HG03060 (cell line): Measurements from ENCODE around the gene WFDC11.
"Not testable (repeated sequence)": the region's sequence is repeated elsewhere in the genome, so short reads cannot be mapped to it uniquely, and the experiment has no call there.

Experiments
- ATAC-seq: cut with Tn5 transposase; IDR thresholded peaks from one replicate; pipeline ENCODE4 v1.9.1; 2021; ENCODE audit warnings: low read depth, moderate number of reproducible peaks; ENCODE audit not compliant: unreplicated experiment

Gene WFDC11

DNA sequence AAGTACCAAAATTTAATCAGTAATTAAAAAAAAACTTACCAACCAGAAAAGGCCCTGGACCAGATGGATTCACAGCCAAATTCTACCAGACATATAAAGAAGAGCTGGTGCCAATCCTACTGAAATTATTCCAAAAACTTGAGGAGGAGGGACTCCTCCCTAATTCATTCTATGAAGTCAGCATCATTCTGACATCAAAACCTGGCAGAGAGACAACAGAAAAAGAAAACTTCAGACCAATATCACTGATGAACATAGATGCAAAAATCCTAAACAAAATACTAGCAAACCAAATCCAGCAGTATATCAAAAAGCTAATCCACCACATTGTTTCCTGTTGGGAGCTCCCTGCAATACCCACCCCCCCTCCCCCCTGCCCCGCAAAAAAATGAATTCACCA is at the start of gene WFDC11:
Gene WFDC11, minus strand, starts transcription at position 101 of the 400 bp plus-strand sequence. CDS start 19,639 bp downstream, outside the sequence.
- ATAC-seq, result no peak

DNA sequence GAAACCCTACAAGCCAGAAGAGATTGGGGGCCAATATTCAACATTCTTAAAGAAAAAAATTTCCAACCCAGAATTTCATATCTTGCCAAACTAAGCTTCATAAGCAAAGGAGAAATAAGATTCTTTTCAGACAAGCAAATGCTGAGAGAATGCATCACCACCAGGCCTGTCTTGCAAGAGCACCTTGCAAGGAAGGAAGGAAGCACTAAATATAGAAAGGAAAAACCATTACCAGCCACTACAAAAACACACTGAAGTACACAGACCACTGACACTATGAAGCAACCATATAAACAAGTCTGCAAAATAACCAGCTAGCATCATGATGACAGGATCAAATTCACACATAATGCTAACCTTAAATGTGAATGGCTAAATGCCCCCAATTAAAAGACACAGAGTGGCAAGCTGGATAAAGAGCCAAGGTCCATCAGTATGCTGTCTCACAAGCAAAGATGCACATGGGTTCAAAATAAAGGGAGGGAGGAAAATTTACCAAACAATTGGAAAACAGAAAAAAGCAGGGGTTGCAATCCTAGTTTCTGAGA is 46.2 kb upstream of the WFDC11 start:
- not testable (repeated sequence) for ATAC-seq

DNA sequence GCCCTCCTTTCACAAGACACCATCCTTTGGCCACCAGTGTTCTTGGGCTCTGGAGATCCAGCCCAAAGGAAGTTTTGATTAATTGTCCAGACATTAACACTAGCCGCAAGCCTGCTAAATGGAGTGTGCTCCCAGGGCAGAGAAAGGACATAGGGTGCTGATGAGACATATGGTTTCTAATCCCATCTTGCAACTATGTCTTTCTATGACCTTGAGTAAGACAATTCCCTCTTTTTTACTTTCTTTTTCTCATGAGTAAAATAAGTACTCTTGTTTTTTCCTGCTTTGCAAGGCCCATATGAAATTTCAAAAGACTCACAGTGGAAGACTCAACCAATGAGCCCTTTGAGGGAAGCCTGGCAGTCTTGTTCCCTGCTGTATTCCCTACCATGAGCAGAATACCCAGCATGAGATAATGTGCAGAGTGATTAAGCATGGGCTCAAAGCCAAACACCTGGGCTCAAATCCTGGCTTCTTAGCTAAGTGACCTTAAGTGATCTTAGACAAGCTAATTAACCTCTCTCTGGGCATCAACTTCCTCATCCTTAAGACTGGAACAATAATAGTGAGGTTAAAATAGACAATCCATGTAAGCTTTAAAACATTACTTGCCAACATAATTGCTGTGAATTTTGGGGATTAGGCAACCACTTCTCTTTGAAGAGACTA is 35.1 kb upstream of the WFDC11 start, which contains the start of gene WFDC10B:
Gene WFDC10B, minus strand, starts transcription at position 51 of the 669 bp plus-strand sequence. CDS start 19,027 bp downstream, outside the sequence.
- no peak for ATAC-seq

DNA sequence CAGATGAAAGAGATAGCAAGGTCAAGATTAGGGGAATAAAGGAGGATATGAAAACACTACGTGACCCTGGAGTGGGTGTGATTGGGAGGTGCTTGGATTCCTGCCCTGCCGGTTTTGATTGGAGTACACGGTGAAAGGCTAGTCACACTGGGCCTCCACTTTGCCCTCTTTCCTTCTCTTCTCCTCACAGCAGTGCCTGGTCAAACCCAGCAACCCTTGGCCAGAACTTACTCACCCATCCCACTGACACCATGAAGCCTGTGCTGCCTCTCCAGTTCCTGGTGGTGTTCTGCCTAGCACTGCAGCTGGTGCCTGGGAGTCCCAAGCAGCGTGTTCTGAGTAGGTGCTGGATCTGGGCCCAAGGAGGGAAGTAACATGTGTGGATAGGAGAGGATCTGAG is 31.8 kb upstream of the WFDC11 start, which contains the start of gene WFDC13:
Gene WFDC13, plus strand, starts transcription at position 166 of the 400 bp plus-strand sequence. Its CDS starts 86 bp downstream, at position 252.
- no peak for ATAC-seq

DNA sequence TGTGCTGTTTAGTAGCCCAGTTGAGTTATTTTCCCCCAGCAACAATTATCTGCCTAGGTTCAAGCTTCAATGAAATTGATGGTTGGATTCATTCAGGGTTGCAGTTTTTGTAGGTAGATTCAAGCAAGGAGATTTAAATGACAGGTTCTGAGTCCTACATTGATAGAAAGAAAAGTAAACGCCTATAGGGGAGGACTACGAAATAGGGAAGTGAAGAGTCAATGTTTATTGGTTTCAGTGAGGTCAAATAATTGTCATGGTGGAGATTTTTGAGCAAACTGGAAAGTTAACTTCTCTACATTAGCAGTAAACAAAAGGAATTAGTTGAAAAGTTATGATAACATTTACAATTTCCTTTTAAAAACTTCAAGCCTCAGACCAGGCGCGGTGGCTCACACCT is 31.1 kb upstream of the WFDC11 start:
- no peak for ATAC-seq

DNA sequence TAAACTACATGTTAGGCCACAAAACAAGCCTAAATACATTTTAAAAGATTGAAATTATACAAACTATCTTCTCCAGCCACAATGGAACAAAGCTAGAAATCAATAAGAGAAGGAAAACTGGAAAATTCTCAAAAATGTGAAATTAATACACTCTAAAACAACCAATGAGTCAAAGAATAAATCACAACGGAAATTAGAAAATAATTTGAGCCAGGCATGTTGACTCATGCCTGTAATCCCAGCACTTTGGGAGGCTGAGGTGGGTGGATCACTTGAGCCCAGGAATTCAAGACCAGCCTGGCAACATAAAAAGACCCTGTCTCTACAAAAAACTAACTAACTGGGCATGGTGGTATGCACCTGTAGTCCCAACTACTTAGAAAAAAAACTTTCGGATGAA is 25.5 kb upstream of the WFDC11 start:
- no peak for ATAC-seq

DNA sequence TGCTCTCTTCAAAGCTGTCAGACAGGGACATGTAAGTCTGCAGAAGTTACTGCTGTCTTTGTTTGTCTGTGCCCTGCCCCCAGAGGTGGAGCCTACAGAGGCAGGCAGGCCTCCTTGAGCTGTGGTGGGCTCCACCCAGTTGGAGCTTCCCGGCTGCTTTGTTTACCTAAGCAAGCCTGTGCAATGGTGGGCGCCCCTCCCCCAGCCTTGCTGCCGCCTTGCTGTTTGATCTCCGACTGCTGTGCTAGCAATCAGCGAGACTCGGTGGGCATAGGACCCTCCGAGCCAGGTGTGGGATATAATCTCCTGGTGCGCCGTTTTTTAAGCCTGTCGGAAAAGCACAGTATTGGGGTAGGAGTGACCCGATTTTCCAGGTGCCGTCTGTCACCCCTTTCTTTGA is 23.3 kb upstream of the WFDC11 start:
- not testable (repeated sequence) for ATAC-seq

DNA sequence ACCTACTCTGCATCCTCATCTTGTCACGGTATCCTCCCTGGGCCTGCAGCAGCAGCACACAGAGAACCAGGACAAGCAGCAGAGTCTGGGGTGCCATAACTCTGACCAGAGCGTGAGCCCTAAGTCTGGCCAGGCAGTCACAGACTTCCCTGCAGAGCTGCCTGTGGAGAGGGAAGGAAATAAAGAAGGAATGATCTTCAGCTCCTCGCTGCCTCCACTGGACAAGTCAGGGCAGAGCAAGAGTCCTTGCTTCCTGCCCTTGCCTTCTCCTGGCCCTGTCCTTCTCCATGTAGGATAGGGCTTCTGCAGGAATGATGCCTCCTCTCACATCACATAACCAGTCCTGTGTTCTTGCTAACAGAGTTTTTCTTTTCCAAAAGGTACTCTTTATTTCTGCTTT is 15.9 kb upstream of the WFDC11 start:
- ATAC-seq, result no peak

DNA sequence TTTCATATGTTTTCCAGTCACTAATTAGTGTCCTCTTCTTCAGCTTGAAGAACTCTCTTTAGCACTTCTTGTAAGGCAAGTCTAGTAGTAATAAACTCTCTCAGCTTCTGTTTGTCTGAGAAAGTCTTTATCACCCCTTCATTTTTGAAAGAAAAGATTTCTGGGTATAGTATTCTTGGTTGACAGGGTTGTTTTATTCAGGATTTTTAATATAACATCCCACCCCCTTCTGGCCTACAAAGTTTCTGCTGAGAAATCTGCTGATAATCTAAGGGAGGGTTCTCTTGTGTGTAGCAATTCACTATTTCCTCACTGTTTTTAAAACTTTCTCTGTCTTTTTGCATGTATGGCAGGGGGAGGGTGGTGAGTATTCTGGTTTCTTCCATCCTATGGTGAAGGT is 9.6 kb upstream of the WFDC11 start:
- no peak for ATAC-seq

DNA sequence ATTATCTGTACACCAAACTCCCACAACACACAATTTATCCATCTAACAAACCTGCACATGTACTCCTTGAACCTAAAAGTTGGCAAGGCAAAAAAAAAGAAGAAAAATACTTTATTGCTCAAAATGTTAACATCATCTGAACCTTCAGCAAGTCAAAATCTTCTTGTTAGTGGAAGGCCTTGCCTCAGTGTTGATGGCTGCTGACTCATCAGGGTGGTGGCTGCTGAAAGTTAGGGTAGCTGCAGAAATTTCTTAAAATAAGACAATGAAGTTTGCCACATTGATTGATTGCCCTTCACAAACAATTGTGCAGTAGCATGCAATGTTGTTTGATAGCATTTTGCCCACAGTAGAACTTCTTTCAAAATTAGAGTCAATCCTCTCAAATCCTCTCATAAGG is 2.7 kb upstream of the WFDC11 start:
- no peak for ATAC-seq

DNA sequence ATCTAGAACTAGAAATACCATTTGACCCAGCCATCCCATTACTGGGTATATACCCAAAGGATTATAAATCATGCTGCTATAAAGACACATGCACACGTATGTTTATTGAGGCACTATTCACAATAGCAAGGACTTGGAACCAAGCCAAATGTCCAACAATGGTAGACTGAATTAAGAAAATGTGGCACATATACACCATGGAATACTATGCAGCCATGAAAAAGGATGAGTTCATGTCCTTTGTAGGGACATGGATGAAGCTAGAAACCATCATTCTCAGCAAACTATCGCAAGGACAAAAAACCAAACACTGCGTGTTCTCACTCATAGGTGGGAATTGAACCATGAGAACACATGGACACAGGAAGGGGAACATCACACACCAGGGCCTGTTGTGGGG is 13.0 kb downstream of the WFDC11 start:
- ATAC-seq, result not testable (repeated sequence)

DNA sequence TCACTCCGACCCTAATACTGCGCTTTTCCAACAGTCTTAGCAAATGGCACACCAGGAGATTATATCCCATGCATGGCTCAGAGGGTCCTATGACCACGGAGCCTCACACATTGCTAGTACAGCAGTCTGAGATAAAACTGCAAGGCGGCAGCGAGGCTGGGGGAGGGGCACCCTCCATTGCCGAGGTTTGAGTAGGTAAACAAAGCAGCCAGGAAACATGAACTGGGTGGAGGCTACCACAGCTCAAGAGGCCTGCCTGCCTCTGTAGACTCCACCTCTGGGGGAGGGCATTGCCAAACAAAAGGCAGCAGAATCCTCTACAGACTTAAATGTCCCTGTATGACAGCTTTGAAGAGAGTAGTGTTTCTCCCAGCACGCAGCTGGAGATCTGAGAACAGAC is 18.3 kb downstream of the WFDC11 start:
- not testable (repeated sequence) for ATAC-seq

DNA sequence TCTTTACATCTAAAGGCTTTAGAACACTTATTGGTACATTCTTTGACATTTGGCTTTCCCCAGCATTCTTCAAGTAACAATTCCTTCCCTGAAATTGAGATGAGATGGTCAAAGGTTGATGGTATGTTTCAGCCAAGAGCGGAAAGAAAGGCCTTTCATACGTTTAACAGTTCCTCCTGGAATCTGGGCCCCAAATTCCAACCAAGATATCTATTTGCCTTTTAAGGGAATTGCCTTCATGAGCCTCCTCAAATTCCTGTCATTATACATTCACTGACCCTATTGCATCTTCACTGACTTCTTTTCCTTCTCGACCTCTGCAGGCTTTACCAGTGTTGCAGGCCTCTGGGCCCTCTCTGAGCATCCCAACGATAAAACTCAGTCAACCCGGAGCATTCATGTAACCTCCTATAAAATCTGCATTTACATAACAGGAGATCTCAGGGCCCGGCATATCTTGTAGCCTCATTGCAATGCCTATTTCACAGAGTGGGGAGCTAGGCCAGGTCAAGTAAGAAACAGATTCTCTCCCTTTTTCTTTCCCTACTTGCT is 20.7 kb downstream of the WFDC11 start:
- ATAC-seq, result no peak

DNA sequence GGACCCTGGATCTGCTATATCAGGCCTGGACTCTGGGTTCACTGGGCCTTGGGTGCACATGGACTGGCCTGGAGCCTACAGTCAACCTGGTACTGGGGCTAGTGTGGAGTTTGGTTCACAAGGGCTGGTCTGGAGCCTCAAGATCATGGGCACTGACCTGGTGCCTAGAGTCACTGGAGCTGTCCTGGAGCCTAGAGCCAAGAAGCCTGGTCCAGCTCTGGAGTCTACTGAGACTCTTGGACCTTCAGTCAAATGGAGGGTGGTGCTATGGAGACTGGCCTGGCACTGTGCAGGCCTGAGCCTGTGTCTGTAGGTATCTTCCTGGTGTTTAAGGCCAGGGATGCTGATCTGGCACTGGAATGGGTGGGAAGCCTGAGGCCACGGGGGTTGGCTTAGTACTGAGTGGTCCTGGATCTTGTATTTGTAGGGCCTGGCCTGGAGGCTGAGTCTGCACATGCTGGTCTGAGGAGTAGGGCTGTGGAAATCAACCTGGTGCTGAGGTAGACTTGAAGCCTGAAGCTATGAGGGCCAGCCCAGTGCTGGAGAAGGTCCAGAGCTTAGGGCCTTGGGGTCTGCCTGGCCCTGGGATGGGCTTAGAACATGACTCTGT is 22.5 kb downstream of the WFDC11 start:
- ATAC-seq, result no peak

DNA sequence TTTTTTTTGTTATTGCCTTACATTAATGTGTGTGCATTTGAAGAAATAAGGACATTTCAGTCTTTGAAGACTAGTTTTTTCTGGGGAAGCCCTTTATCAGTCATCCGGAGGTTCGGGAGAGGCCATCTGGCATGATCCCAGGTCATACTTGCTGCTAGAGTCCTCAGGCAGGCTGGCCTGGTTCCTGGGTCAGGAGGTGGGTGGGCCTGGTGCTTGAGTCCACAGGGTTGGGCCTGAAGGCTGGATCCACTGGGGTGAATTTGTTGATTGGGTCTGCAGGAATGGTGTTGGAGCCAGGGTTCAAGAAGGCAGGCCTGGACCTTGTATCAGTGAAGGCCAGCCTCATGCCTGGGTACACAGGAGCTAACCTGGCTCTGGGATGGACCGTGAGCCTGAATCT is 23.2 kb downstream of the WFDC11 start:
- no peak for ATAC-seq

DNA sequence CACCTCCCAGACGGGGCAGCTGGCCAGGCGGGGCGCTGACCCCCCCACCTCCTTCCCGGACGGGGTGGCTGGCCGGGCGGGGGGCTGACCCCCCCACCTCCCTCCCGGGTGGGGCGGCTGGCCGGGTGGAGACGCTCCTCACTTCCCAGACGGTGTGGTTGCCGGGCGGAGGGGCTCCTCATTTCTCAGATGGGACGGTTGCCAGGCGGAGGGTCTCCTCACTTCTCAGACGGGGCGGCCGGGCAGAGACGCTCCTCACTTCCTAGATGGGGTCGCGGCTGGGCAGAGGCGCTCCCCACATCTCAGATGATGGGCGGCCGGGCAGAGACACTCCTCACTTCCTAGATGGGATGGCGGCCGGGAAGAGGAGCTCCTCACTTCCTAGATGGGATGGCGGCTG is 24.2 kb downstream of the WFDC11 start:
- not testable (repeated sequence) for ATAC-seq

DNA sequence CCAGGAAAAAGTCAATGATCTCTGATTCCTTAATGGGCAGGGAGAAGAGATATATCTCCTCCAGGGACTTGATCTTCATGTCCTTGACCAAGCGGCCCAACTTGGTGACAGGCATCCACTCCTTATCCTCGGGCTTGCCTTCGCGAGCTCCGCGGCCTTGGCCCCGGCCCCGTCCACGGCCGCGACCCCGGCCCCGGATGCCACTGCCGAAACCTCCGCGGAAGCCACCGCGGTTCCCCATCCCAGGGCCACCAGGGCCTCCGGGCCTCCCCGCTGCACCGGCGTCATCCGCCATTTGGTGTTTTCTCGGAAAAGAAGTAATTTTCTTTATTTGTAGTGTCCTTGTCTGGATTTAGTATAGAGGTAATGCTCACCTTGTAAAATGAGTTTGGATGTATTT is 29.0 kb downstream of the WFDC11 start:
- ATAC-seq, result not testable (repeated sequence)

DNA sequence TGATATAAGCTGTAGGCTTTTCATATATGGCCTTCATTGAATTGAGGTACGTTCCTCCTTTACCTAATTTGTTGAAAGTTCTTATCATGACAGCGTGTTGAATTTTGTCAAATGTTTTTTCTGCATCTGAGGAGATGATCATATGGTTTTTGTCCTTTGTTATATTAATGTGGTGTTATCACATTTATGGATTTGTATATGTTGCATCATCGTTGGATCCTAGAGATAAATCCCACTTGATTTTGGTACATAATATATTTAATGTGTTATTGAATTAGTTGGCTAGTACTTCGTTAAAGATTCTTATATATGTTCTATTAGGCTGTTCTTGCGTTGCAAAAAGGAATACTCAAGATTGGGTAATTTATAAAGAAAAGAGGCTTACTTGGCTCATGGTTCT is 30.4 kb downstream of the WFDC11 start:
- no peak for ATAC-seq

DNA sequence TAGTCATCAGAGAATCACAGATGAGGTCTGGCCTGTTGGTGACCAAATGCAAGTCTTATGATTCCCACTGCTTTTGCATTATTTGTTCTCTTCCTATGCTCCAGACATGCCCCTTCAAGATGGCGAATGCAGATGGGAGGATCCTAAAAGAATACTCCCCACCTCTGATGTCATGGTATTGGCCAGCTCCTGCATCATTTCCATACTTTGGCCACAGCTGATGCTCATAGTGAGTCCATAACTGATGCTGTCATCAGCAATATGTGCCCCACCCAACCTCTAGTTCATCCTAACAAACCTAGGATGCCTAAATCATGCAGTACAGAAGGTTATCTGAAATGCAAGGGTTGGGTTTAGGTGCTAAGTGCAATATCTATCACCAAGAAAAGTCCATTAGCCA is 33.5 kb downstream of the WFDC11 start:
- no peak for ATAC-seq

DNA sequence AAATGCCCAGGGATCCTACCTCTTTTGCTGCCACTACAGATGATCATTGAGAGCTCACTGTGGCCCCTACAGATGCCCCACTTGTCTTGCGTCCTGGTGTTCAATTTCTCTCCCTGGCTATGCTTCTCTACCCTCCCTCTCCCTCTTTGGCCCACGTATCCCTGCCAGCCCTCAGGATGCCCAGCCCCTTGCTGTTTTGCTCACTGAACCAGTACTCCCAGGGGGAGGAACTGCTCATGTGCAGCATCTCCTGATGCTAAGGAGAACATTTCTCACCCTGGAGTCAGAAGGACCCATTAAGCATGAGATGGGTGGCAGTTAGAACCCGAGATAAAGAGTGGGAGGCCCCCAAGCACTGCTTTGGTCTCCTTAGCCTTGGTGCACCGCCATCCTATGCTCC is 38.9 kb downstream of the WFDC11 start, which contains the start of gene WFDC9:
Gene WFDC9, minus strand, starts transcription at position 101 of the 400 bp plus-strand sequence. CDS start 21,103 bp downstream, outside the sequence.
- no peak for ATAC-seq

DNA sequence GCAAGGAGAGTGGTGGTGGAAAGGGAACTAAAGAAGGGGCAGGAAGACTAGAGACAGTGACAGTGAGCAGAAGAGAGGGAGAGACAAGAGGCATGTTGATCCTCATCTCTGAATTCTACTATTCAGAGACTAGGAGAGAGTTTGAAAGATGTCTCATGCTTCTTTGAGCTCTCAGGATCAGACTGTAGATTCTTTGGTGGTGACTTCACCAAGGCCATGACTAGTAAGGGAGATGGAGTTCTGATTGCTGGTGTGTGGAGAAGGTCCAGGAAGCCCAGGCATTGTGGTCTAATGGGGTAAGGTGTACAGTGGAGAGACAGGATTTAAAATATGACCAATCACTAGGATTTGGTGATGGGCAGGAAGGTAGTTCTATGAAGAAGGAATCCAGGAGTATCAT is 39.7 kb downstream of the WFDC11 start:
- ATAC-seq, result no peak
